ENCODE data around the gene MALSU1. TPM values are rescaled to one million over a fixed set of nuclear protein-coding genes. Genes with fewer than 3 reads are reported as not detected.

Gene MALSU1
- total and polyA plus RNA-seq, 2 of the 13 experiments (the other 11 are each of a cell fraction or from before 2014, with no cell fraction given), result 72.0 to 141 TPM

DNA sequence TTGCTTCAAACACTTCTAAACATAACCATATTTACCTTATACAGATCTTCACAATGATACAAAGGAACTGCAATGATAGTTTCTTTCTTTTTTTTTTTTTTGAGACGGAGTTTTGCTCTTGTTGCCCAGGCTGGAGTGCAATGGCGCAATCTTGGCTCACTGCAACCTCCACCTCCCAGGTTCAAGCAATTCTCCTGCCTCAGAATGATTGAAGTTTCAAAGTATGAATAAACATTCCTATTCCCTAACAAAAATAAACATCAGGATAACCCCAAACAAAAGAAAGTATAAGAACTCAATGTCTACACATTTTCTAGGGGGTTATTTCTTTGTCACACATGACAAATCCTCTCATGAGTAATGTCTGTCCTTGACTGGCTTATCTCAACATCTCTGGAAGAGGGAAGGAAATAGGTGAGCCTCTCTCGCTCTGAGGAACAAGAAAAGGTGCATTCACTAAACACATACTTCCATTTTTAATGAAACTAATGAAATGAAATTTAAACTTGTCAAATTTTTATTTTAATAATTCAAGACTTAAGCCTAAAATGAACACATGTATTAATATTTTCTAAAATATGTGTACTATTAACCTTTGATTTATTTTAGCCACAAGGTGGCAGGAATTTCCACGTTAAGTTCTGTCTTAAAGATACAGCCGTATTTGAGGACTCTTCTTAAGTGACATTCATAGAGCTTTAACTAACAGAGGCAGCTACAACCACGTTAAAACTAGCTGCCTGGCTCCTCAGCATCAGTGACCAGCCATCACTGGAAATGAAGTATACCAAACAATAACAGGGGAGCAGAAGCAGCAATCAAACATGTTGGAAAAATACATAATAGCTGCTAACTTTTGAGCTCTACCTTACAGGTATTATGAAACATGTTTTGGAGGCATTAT is 58.3 kb downstream of the MALSU1 start (continued):
- TF ChIP-seq, protein P1, sequence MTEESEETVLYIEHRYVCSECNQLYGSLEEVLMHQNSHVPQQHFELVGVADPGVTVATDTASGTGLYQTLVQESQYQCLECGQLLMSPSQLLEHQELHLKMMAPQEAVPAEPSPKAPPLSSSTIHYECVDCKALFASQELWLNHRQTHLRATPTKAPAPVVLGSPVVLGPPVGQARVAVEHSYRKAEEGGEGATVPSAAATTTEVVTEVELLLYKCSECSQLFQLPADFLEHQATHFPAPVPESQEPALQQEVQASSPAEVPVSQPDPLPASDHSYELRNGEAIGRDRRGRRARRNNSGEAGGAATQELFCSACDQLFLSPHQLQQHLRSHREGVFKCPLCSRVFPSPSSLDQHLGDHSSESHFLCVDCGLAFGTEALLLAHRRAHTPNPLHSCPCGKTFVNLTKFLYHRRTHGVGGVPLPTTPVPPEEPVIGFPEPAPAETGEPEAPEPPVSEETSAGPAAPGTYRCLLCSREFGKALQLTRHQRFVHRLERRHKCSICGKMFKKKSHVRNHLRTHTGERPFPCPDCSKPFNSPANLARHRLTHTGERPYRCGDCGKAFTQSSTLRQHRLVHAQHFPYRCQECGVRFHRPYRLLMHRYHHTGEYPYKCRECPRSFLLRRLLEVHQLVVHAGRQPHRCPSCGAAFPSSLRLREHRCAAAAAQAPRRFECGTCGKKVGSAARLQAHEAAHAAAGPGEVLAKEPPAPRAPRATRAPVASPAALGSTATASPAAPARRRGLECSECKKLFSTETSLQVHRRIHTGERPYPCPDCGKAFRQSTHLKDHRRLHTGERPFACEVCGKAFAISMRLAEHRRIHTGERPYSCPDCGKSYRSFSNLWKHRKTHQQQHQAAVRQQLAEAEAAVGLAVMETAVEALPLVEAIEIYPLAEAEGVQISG (CRISPR knock-in tag; IDR thresholded peaks at IDR 0.05), result no peak
- TF ChIP-seq ZFP36L2 (CRISPR knock-in tag; IDR thresholded peaks at IDR 0.05) (no peak), KDM6A (CRISPR knock-in tag; IDR thresholded peaks at IDR 0.05; ENCODE audit: low read depth) (no peak; the same call in 1 of the 2 replicates), NFKBIZ (CRISPR knock-in tag; IDR thresholded peaks at IDR 0.05) (0 out of 2 replicates have a peak, but pooled peaks have one; percentile 24), FIP1L1 (IDR thresholded peaks at IDR 0.05; ENCODE audit: borderline replicate concordance, insufficient read depth, low read depth, low read length) (no peak)
- TF ChIP-seq, protein P2, sequence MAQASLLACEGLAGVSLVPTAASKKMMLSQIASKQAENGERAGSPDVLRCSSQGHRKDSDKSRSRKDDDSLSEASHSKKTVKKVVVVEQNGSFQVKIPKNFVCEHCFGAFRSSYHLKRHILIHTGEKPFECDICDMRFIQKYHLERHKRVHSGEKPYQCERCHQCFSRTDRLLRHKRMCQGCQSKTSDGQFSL (CRISPR knock-in tag; IDR thresholded peaks at IDR 0.05), result no peak
- TF ChIP-seq, protein P3, sequence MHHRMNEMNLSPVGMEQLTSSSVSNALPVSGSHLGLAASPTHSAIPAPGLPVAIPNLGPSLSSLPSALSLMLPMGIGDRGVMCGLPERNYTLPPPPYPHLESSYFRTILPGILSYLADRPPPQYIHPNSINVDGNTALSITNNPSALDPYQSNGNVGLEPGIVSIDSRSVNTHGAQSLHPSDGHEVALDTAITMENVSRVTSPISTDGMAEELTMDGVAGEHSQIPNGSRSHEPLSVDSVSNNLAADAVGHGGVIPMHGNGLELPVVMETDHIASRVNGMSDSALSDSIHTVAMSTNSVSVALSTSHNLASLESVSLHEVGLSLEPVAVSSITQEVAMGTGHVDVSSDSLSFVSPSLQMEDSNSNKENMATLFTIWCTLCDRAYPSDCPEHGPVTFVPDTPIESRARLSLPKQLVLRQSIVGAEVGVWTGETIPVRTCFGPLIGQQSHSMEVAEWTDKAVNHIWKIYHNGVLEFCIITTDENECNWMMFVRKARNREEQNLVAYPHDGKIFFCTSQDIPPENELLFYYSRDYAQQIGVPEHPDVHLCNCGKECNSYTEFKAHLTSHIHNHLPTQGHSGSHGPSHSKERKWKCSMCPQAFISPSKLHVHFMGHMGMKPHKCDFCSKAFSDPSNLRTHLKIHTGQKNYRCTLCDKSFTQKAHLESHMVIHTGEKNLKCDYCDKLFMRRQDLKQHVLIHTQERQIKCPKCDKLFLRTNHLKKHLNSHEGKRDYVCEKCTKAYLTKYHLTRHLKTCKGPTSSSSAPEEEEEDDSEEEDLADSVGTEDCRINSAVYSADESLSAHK (CRISPR knock-in tag; IDR thresholded peaks at IDR 0.05; ENCODE audit: borderline replicate concordance), result no peak
- TF ChIP-seq, protein P4, sequence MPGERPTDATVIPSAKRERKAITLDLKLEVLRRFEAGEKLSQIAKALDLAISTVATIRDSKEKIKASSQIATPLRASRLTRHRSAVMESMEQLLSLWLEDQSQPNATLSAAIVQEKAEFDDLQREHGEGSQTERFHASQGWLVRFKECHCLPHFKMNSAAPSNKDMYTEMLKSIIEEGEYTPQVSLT (CRISPR knock-in tag; IDR thresholded peaks at IDR 0.05; ENCODE audit: borderline replicate concordance, low read depth), result no peak
- TF ChIP-seq, protein P5, sequence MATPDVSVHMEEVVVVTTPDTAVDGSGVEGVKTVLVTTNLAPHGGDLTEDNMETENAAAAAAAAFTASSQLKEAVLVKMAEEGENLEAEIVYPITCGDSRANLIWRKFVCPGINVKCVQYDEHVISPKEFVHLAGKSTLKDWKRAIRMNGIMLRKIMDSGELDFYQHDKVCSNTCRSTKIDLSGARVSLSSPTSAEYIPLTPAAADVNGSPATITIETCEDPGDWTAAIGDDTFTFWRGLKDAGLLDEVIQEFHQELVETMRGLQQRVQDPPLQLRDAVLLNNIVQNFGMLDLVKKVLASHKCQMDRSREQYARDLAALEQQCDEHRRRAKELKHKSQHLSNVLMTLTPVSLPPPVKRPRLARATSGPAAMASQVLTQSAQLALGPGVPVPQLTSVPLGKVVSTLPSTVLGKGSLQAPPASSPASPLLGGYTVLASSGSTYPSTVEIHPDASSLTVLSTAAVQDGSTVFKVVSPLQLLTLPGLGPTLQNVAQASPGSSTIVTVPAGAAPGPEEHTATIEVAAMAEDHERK (CRISPR knock-in tag; IDR thresholded peaks at IDR 0.05; ENCODE audit: low read depth), result no peak
- TF ChIP-seq, protein P6, sequence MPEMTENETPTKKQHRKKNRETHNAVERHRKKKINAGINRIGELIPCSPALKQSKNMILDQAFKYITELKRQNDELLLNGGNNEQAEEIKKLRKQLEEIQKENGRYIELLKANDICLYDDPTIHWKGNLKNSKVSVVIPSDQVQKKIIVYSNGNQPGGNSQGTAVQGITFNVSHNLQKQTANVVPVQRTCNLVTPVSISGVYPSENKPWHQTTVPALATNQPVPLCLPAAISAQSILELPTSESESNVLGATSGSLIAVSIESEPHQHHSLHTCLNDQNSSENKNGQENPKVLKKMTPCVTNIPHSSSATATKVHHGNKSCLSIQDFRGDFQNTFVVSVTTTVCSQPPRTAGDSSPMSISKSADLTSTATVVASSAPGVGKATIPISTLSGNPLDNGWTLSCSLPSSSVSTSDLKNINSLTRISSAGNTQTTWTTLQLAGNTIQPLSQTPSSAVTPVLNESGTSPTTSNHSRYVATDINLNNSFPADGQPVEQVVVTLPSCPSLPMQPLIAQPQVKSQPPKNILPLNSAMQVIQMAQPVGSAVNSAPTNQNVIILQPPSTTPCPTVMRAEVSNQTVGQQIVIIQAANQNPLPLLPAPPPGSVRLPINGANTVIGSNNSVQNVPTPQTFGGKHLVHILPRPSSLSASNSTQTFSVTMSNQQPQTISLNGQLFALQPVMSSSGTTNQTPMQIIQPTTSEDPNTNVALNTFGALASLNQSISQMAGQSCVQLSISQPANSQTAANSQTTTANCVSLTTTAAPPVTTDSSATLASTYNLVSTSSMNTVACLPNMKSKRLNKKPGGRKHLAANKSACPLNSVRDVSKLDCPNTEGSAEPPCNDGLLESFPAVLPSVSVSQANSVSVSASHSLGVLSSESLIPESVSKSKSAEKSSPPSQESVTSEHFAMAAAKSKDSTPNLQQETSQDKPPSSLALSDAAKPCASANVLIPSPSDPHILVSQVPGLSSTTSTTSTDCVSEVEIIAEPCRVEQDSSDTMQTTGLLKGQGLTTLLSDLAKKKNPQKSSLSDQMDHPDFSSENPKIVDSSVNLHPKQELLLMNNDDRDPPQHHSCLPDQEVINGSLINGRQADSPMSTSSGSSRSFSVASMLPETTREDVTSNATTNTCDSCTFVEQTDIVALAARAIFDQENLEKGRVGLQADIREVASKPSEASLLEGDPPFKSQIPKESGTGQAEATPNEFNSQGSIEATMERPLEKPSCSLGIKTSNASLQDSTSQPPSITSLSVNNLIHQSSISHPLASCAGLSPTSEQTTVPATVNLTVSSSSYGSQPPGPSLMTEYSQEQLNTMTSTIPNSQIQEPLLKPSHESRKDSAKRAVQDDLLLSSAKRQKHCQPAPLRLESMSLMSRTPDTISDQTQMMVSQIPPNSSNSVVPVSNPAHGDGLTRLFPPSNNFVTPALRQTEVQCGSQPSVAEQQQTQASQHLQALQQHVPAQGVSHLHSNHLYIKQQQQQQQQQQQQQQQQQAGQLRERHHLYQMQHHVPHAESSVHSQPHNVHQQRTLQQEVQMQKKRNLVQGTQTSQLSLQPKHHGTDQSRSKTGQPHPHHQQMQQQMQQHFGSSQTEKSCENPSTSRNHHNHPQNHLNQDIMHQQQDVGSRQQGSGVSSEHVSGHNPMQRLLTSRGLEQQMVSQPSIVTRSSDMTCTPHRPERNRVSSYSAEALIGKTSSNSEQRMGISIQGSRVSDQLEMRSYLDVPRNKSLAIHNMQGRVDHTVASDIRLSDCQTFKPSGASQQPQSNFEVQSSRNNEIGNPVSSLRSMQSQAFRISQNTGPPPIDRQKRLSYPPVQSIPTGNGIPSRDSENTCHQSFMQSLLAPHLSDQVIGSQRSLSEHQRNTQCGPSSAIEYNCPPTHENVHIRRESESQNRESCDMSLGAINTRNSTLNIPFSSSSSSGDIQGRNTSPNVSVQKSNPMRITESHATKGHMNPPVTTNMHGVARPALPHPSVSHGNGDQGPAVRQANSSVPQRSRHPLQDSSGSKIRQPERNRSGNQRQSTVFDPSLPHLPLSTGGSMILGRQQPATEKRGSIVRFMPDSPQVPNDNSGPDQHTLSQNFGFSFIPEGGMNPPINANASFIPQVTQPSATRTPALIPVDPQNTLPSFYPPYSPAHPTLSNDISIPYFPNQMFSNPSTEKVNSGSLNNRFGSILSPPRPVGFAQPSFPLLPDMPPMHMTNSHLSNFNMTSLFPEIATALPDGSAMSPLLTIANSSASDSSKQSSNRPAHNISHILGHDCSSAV (CRISPR knock-in tag; IDR thresholded peaks at IDR 0.05; ENCODE audit: borderline replicate concordance), result no peak
